ENCODE results near the gene NME7.

- TF ChIP-seq POLR2A (IDR thresholded peaks at IDR 0.05) = no peak
- no peak for TF ChIP-seq CTCF (IDR thresholded peaks at IDR 0.05 in 4 of 5, conservative IDR thresholded peaks at IDR 0.05 in 1 of 5)
These were observed 218.9 kb downstream of the NME7 start for GRCh38 chr1:169148472-169149252.

Data from gastrocnemius medialis (tissue), 4 donors.